ENCODE data around the gene CDA. TPM values are rescaled to one million over a fixed set of nuclear protein-coding genes. Genes with fewer than 3 reads are reported as not detected.

The CDA gene
- 1.1 TPM for polyA plus RNA-seq (2013, experiment 1 of 2; ENCODE audit: insufficient read length)
- polyA plus RNA-seq (2013, experiment 2 of 2; ENCODE audit: insufficient read length): 0.99 TPM

- DNase-seq: no peak
Measured at GRCh38 chr1:20588634-20589225, at the start of gene CDA. TSS of gene CDA (plus strand) at chr1:20589097. CDS start at chr1:20589130, 33 bp downstream.

- no peak for DNase-seq
Measured at GRCh38 chr1:20540281-20540680, 48.6 kb upstream of the CDA start.

GRCh38 chr1:20546637-20547036 lies 42.3 kb upstream of the CDA start:
- no peak for DNase-seq

DNA sequence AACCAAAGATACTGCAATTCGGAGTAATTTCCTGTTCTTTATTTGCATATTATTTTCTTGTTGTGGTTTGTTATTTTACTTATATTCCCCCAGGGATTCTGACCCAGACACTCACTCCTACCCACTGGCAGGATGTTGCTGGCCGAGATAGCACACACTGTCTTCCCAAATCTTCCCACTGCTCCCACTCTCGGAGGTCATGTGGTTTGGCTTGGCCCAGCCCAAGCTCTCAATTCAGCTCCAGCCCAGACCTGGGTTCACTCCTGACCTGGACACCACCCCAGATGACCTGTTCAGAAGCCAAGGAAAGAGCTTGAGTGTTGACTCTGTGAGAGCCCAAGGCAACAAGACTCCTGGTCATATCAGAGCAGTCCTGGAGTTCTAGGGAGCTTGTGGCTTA lies 37.7 kb upstream of the CDA start:
- DNase-seq: no peak

- peak; percentile 35 for DNase-seq
Measured at GRCh38 chr1:20551945-20552727, 36.8 kb upstream of the CDA start, which contains the start of gene FAM43B. TSS of gene FAM43B (plus strand) at chr1:20552573. CDS start at chr1:20552974, 401 bp downstream.

DNA sequence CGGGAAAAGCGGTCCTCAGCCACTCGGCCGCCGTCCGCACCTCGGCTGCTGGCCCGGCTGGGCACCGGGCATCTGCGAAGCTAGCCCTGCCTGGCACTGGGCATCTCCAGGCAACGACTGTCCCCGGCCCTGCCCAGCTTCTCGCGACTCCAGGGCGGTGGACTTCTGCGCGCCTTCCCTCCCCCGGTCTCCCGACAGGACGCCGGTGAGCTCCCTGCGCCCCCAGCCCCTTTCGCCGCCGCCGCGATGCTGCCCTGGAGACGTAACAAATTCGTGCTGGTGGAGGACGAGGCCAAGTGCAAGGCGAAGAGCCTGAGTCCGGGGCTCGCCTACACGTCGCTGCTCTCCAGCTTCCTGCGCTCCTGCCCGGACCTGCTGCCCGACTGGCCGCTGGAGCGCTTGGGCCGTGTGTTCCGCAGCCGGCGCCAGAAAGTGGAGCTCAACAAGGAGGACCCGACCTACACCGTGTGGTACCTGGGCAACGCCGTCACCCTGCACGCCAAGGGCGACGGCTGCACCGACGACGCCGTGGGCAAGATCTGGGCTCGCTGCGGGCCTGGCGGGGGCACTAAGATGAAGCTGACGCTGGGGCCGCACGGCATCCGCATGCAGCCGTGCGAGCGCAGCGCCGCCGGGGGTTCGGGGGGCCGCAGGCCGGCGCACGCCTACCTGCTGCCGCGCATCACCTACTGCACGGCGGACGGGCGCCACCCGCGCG lies 36.0 kb upstream of the CDA start:
- no peak for DNase-seq

DNA sequence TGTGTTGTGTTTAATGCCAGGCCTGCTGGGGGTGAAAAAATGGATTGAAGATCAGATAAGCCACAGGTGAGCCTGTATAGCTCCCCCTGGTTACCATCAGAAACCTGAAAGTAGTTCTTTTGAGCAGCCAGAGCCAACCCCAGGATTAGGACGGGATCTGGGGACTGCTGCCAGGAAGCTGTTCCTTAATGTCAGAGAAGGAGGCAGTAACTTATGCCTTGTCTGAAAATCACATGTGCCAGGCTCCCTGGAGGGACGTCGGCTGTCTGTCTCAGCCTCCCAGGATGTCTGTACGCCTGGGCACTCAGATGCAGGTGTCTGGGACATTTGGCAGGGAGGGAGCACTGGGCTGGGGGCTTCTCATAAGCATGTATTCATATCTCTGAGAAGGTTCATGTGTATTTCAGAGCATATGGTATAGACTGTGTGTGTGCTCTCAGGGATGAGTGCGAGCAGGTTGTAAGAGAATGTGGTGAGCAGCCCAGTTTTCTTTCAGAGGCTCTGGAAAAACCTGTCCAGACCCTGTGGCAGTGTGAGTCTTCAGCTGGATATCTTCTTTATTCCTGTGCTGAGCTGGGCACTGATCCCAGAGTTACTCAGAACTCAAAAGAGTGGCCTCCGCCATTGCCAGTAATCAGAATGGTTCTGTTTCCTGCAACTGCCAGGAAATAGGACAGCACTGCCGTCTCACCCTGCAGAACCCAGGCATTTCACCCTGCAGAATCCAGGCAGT lies 33.7 kb upstream of the CDA start:
- no peak for DNase-seq

DNA sequence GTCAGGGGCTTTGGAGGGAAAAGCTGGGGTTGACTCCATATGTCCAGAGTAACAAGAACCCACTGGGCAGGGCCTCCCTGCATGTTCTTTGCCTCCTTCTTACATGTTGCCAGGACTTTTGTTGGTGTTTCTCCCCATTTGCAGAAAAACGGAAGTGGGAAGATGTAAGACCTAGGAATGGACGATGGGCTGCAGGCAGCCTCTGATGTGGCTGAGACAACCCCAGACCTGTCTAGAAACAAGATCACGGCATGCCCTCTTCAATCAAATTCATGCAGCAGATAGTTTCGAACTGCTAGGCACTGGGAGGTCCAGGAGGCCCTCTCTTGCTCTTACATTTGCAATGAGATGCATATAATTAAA lies 33.2 kb upstream of the CDA start:
- DNase-seq: no peak

DNA sequence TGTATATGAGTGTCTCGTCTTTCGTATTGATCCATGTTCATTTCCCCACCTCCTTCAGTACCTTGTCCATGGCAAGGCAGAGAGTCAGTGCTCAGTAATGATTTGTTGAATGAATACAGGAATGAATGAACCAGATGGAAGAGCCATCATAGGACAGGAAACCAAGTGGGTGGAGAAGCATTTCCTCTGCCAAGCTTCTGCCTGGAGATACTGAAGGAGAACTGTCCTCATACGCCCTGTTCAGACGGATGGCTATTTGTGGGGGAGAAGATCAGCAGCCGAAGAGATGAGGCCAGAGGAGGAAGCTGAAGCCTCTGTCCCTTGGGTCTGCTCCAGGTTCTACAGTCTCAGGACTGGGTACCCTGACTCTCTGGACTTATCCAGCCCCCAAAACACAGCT lies 30.7 kb upstream of the CDA start:
- DNase-seq: no peak

GRCh38 chr1:20560966-20561365 lies 27.9 kb upstream of the CDA start:
- no peak for DNase-seq

GRCh38 chr1:20565234-20565633 lies 23.7 kb upstream of the CDA start:
- no peak for DNase-seq

GRCh38 chr1:20569523-20570098 lies 19.3 kb upstream of the CDA start:
- DNase-seq: no peak

- no peak for DNase-seq
Measured at GRCh38 chr1:20571427-20571826, 17.5 kb upstream of the CDA start.

- DNase-seq: no peak
Measured at GRCh38 chr1:20573987-20574386, 14.9 kb upstream of the CDA start.

DNA sequence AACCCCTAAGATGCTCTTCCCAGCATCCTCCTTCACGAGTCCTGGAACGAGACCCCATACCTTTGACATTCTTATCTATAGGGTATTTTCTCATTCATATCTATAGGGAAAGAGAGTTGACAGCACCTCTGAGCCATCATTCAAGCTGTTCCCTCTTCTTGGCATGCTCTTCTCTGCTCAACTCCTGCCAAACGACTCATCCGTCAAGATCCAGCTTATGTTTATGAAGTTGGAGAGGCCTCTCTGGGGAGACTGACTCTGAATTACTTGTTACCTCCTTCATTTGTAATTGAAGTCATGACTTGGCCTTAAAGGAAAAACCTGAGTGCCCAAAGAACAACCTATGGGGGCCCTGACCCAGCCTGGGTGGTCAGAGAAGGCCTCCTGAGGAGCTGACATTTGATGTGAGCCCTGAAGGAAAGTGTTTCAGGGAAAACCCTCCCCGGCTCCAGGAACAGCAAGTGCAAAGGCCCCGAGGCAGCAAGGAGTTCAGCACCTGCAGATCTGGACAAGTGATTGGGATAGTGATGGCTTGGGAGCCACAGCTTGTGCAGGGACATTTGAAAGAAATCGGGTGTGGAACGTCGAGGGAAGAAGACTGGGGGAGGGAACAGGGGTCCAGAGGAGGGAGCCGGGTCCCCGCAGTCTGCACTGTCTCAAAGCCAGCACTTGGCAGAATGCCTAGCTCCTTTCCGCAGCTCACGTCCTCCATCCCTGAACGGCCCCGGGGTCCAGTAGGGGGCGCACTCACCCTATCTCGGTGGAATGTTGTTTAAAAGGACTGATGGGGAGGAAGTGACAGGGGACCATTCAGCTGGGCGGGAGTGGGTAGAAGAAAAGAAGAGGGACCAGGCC lies 14.0 kb upstream of the CDA start:
- DNase-seq: peak; percentile 82

DNA sequence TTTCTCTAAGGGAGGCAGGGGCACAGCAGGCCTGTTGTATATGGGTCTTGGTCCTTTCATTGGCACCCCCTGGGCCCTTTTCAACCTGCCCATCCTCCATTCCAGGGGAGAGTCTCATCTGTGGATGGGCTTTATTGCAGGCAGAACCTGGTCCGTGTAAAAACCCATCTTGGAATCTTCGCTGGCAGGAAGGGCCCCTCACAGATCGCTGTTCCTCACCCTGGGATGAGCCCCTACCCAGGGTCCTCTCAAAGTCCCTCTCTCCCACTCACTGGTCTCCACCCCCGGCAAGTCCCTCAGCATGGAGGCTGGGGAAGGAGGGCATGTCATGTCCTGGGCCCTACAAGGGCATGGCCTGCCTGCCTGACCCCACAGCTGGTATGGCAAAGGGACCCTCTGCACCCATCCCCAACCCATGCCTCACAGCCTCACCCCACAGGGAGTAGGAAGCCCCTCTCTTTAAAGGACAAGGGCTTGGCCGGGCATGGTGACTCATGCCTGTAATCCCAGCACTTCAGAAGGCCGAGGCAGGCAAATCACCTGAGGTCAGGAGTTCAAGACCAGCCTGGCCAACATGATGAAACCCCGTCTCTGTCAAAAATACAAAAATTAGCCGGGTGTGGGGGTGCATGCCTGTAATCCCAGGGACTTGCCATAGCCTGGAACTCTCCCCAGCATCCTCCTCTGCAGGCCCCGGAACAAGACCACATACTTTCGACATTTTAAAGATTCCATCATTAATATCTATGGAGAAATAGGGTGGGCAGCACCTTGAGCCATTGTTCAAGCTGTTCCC lies 13.2 kb upstream of the CDA start:
- DNase-seq: no peak

DNA sequence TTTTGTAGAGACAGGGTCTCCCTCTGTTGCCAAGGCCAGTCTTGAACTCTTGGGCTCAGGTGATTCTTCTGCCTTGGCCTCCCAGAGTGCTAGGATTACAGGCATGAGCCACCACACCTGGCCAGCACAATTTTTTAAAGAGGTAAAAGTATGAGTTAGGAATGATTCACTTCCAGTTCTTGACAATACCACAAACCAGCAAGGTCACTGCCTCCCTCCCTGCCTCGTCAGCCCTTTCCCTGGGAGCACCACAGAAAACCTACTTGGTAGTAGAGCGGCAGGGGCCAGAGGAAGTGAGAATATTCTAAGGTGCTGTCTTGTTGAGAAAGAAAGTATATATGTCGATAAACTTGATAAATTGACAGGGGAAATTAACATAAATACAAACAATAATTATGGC lies 10.8 kb upstream of the CDA start:
- DNase-seq: no peak

DNA sequence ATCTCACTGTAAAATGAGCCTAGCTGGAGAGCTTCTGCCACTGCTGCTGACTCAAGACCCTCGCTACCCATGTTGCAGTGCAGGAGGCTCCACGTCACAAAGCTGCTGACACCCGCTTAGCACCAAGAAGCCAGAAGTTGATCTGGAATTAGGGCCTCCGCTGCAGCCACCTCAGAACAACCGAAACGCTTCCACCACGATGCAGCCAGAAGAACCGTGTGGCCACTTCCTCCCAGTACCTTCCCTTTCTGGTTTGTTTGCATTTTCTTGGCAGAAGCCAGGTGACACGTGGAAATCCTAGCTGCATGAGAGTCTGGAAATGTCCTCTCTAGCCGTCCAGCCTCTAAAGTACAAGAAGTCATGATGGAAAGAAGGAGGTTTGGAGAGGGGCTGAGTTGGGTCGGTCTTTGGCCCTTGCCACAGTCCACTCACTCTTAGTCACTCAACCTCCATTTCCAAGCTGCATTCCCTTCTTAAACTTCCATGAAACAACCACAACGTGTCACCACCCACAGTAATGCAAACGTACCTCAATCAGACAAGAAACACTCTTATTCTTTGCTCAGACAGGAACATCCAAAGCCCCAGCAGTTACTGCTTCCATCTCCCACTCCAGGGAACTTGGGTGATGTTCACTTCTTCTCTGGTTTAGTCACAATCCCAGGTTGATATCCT lies 10.0 kb upstream of the CDA start:
- peak; percentile 40 for DNase-seq

- peak; percentile 38 for DNase-seq
Measured at GRCh38 chr1:20584890-20585289, 4.0 kb upstream of the CDA start.
